Measurements from ENCODE around the gene ZNF383. TPM values are rescaled to one million over a fixed set of nuclear protein-coding genes. Genes with fewer than 3 reads are reported as not detected.
A peak's percentile ranks its signal among the peaks of the same experiment; 100 is the strongest.
"Not testable (repeated sequence)": the region's sequence is repeated elsewhere in the genome, so short reads cannot be mapped to it uniquely, and the experiment has no call there.

Gene ZNF383
- total RNA-seq: 10 to 100 TPM in 2 of 9 donors, 1 to 10 TPM in 7; 4.4 to 11.1 (median 9.4) TPM
- polyA plus RNA-seq: 1 to 10 TPM; 5.6 to 6.8 (median 6.4) TPM
- long read RNA-seq, donor 1: 0 reads
- long read RNA-seq, donor 2: 0 reads
- long read RNA-seq, donor 3: 0 reads
- long read RNA-seq, donor 4, partial matches to known transcripts: 0 of 2 reads
- long read RNA-seq, donor 4, other reads (novel, unspliced or antisense): 2 of 2 reads
- long read RNA-seq, donor 5, partial matches to known transcripts: 0 of 4 reads
- long read RNA-seq, donor 5, other reads (novel, unspliced or antisense): 4 of 4 reads
- long read RNA-seq, donor 6, partial matches to known transcripts: 0 of 8 reads
- long read RNA-seq, donor 6, other reads (novel, unspliced or antisense): 7 of 8 reads
- long read RNA-seq, donor 7: 0 reads
- long read RNA-seq, donor 8, partial matches to known transcripts: 0 of 1 reads
- long read RNA-seq, donor 8, other reads (novel, unspliced or antisense): 0 of 1 reads
- long read RNA-seq, donor 9: 0 reads
- long read RNA-seq, donor 10: 0 reads

GRCh38 chr19:37217775-37218591 is at the start of gene ZNF383:
Gene ZNF383 (plus strand): TSS chr19:37218214. CDS start chr19:37230454, 12,240 bp downstream.
- Histone ChIP-seq H3K27me3 (no peaks in the 10 kb centered on the region), H3K27ac (peak within 1 kb of the TSS; percentile 38 to 92 (median 87)), H3K9me3 (replicated peaks in 1 of 3) (no peaks in the 10 kb centered on the region), H3K36me3 (replicated peaks in 1 of 2) (peaks cover 0 to 9% of the 10 kb centered on the region in 2 donors), H3K4me1 (replicated peaks in 1 of 2) (peaks cover 4 to 13% of the 10 kb centered on the region in 2 donors), H3K4me3 (peak within 1 kb of the TSS; percentile 19 to 100 (median 80))
- intact Hi-C loops (cut with DNase I): loop anchor here in 1 of 2 donors (10.0 kb wide), 1 partner anchor 107 kb away; no protein-coding TSS in a partner anchor
- DNase-seq: peak; percentile 82 to 92 (median 89)
- 0% methylated on average over 31 to 44 of the region's 44 CpGs for WGBS, 4 donors
- TF ChIP-seq CTCF (IDR thresholded peaks at IDR 0.05): no peak
- TF ChIP-seq POLR2A (IDR thresholded peaks at IDR 0.05): peak; percentile 41 to 78

- intact Hi-C loops (cut with DNase I): no loop called here
These were observed 45.3 kb upstream of the ZNF383 start, which contains the start of gene ZNF585A for GRCh38 chr19:37172368-37173366. Gene ZNF585A (minus strand): TSS chr19:37172695. CDS start chr19:37169910, 2,785 bp downstream.

GRCh38 chr19:37186071-37186470 is 31.9 kb upstream of the ZNF383 start:
- H3K27ac ChIP-seq; intact Hi-C loops (cut with DNase I); H3K27me3 ChIP-seq; H3K4me1 ChIP-seq (replicated peaks in 1 of 2); DNase-seq; H3K4me3 ChIP-seq: not testable (repeated sequence)
- WGBS, 4 donors: 91 to 99% (median 94%) methylated on average over 4 of the region's 4 CpGs
- Histone ChIP-seq H3K9me3 (replicated peaks in 1 of 3) (peaks cover 0 to 70% (median 15%) of the 10 kb centered on the region in 3 donors), H3K36me3 (replicated peaks in 1 of 2) (peaks cover 0 to 17% of the 10 kb centered on the region in 2 donors)

More at GRCh38 chr19:37172368-37173366, 45.3 kb upstream of the ZNF383 start, which contains the start of gene ZNF585A:
- Histone ChIP-seq H3K9me3 (replicated peaks in 1 of 3) (peaks cover 0 to 7% (median 3%) of the 10 kb centered on the region in 3 donors), H3K4me3 (peak within 1 kb of the TSS in 3 of 4 donors; percentile 62 to 100 (median 63)), H3K36me3 (replicated peaks in 1 of 2) (peaks cover 0 to 21% of the 10 kb centered on the region in 2 donors), H3K27me3 (no peaks in the 10 kb centered on the region), H3K27ac (peak within 1 kb of the TSS in 3 of 5 donors; percentile 39 to 80 (median 43)), H3K4me1 (replicated peaks in 1 of 2) (peaks cover 0 to 9% of the 10 kb centered on the region in 2 donors)
- 4 to 5% (median 4%) methylated on average over 25 to 30 of the region's 30 CpGs for WGBS, 4 donors
- peak; percentile 89 to 97 (median 94) for DNase-seq
- peak in 2 of 6 experiments; percentile 21 to 29 for TF ChIP-seq CTCF (IDR thresholded peaks at IDR 0.05)
- peak; percentile 9 to 72 for TF ChIP-seq POLR2A (IDR thresholded peaks at IDR 0.05)

- WGBS, 4 donors: 90 to 99% (median 95%) methylated on average over 4 of the region's 4 CpGs
- H3K4me3 ChIP-seq; DNase-seq; H3K27me3 ChIP-seq; H3K9me3 ChIP-seq (replicated peaks in 1 of 3); H3K4me1 ChIP-seq (replicated peaks in 1 of 2); intact Hi-C loops (cut with DNase I); H3K27ac ChIP-seq: not testable (repeated sequence)
- H3K36me3 ChIP-seq (replicated peaks in 1 of 2): peaks cover 0 to 17% of the 10 kb centered on the region in 2 donors
These were observed 22.8 kb upstream of the ZNF383 start for GRCh38 chr19:37195248-37195647.

- DNase-seq; H3K9me3 ChIP-seq (replicated peaks in 1 of 3); intact Hi-C loops (cut with DNase I); H3K27me3 ChIP-seq; H3K27ac ChIP-seq; H3K4me1 ChIP-seq (replicated peaks in 1 of 2); H3K4me3 ChIP-seq: not testable (repeated sequence)
- H3K36me3 ChIP-seq (replicated peaks in 1 of 2): peaks cover 0 to 17% of the 10 kb centered on the region in 2 donors
- 97 to 100% (median 98%) methylated on average over 4 to 5 of the region's 5 CpGs for WGBS, 4 donors
These were observed 20.9 kb upstream of the ZNF383 start for GRCh38 chr19:37197115-37197514.
